Measurements from ENCODE around the gene MROH7.
"Not testable (repeated sequence)": the region's sequence is repeated elsewhere in the genome, so short reads cannot be mapped to it uniquely, and the experiment has no call there.

The MROH7 gene

DNA sequence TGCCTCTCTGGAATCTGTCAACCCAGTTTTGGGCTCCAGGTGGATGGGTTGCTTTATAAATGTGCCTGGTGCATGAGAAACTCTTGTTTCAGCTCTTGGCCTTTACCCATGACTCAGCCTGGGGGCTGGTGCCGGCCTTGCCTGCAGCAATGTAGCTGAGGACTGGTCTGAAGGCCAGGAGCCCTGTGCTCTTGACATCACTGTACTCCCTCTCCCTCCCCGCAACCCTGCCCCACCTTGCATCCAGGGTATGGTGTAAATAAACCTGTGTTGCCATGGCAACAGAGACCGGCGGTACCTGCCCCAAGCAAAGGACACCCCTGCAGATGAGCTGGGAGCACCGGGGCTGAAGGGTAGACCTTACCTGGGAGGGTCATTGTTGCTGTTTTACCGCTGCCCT lies 31.5 kb upstream of the MROH7 start:
- DNase-seq (ENCODE audit: low read depth), result no peak

GRCh38 chr1:54610601-54611580 lies 30.7 kb upstream of the MROH7 start:
- DNase-seq (ENCODE audit: low read depth), result no peak

DNA sequence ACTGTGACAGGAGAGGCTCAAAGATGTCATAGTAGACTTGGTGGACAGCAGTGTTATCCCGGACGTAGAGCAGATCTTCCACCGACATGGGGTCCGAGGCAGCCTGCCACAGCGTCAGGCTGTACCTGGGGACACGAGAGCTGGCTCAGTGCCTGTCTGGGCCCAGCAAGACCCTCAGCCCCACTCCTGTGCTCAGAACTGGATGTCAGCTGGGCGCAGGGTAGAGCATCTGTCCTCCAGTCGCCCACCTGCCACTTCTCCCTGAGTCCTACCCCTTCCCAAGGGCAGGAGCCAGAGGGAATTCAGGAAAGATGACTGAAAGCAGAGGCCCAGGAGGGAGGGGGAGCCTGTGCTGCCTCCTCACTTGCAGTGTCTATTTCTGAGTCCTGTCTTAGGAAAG lies 30.0 kb upstream of the MROH7 start:
- DNase-seq (ENCODE audit: low read depth), result no peak

DNA sequence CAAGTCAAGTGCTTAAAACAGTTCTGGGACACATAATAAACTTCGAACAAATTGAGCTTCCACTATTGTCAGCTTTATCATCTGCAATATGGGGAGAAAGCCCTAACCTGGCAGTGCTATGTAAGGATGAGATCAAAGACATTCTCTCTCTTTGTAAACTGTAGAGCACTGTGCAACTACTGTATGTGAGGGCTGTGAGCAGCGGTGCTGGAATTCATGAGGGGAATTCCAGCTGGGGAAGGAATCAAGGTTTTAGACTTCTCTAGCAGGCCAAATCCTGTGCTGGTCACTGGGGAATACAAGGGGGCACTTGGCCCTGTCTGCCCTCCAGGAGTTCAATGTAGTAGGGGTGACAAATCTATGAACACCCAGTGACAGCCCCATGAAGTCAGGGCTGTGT lies 27.6 kb upstream of the MROH7 start:
- DNase-seq (ENCODE audit: low read depth), result no peak

DNA sequence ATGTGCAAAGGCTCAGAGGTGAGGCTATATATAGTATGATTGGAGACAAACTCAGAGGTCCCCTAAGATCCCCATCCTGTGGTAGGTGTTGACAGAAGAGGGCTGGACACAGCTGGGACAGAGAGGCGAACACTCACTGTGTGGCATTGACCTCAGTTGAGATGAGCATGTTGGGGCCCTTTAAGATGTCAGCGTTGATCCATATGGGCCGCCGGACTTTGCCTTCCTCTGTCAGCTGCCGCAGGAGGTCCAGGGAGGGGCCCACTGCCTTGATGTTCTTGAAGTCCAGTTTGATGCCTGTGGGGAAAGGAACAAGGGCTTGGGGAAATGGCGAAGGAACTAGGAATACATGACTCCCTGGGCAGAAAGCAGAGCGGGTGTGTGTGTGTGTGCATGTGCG lies 27.0 kb upstream of the MROH7 start:
- no peak for DNase-seq (ENCODE audit: low read depth)

- no peak for DNase-seq (ENCODE audit: low read depth)
These were observed 25.9 kb upstream of the MROH7 start for GRCh38 chr1:54615531-54616279.

DNA sequence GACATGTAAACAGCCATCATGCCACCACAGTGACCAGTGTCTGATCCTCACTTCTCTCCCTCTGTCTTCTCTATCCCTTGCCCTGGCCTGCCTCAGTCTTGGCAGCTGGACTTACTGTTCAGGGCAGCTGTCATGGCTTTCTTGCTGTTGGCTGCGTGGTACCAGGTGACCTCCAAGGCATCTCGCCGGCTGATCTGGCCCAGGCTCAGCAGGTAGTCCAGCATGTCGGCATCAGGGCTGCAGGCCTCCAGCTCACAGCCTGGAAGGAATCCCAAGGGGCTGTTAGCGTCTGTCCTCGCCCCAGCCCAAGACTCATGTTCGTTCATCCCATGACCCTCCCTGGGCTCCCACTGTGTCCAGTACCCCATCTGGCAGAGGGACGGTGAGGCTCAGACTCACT lies 21.8 kb upstream of the MROH7 start:
- no peak for DNase-seq (ENCODE audit: low read depth)

GRCh38 chr1:54623216-54624007 lies 18.2 kb upstream of the MROH7 start, which contains the start of gene FAM151A:
Gene FAM151A, minus strand, starts transcription at chr1:54623525. Its CDS starts 130 bp downstream, at chr1:54623395.
- DNase-seq (ENCODE audit: low read depth), result no peak

DNA sequence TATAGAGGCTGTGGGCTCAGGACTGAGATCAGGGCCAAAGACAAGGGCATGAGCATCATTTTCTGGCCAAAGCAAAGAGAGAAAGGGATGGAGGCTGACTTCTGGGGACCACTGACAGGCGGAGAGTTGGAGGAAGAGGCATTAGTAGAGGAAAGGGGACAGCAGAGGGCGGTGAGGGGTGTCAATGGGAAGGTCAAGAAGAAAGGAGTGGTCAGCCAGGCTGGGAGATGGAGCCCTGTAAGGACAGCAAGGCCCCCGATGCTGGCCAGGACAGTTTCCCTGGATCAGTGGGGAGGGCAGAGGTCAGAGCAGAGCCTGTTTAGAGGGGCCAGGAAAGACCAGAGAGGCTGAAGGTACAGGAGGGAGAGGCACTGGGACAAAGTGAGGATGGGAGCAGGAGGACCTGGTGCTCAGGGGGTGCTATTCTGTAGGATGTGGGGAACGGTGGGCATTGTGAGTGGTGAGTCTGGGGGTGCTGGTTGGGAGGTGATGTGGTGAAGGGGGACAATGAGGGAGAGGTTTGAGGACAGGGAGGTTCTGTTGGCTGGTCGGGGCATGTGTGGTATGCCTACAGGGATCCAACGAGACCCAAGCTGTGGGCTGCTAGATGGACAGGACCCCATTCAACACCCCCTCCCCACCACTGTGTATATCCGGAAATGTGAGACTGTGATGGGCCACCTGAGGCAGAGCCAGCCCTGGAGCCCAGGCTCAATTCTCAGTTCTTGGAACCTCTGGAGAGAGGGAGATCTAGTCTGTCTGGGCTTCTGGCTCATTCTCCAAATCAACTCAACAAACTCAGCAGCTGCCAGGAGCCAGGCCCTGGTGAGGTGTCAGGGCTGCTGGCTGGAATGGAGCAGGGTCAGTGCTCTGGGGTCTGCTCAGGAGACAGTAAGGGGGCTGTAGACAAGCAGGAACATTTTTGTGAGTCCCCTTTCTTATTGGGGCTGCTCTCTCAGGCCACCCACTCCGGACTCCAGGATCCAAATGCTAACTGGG lies 16.8 kb upstream of the MROH7 start:
- DNase-seq (ENCODE audit: low read depth), result no peak

GRCh38 chr1:54627196-54627595 lies 14.4 kb upstream of the MROH7 start:
- no peak for DNase-seq (ENCODE audit: low read depth)

GRCh38 chr1:54635804-54636203 lies 5.8 kb upstream of the MROH7 start:
- not testable (repeated sequence) for DNase-seq (ENCODE audit: low read depth)

DNA sequence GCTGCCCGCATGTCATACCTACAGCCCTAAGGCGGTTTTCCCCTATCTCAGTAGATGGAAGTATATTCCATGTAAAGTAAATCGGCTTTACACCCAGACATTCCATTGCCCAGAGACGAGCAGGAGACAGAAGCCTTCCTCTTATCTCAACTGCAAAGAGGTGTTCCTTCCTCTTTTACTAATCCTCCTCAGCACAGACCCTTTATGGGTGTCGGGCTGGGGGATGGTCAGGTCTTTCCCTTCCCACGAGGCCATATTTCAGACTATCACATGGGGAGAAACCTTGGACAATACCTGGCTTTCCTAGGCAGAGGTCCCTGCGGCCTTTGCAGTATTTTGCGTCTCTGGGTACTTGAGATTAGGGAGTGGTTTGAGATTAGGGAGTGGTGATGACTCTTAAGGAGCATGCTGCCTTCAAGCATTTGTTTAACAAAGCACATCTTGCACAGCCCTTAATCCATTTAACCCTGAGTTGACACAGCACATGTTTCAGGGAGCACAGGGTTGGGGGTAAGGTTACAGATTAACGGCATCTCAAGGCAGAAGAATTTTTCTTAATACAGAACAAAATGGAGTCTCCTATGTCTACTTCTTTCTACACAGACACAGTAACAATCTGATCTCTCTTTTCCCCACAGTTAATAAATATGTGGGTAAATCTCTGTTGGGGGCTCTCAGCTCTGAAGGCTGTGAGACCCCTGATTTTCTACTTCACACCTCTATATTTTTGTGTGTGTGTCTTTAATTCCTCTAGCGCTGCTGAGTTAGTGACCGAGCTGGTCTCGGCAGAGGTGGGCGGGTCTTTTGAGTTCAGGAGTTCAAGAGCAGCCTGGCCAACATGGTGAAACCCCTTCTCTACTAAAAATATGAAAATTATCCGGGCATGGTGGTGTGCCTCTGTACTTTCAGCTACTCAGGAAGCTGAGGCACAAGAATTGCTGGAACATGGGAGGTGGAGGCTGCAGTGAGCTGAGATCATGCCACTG lies 4.8 kb upstream of the MROH7 start:
- DNase-seq (ENCODE audit: low read depth), result not testable (repeated sequence)

GRCh38 chr1:54640361-54640760 lies 1.2 kb upstream of the MROH7 start:
- no peak for DNase-seq (ENCODE audit: low read depth)

DNA sequence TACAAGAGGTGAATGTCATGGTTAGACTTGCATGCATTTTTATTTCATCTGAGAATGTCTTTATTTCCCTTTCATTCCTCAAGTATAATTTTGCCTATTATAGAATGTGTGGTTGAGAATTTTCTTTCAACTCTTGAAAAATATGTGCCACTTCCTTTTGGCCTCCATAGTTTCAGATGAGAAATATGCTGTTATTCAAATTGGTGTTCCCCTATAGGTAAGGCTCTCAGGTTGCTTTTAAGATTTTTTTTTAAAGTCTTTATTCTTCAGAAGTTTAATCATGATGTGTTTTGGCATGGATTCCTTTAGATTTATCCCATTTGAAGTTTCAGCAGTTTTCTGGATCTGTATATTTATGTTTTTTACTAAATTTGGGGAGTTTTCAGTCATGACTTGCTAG lies 2.1 kb downstream of the MROH7 start:
- no peak for DNase-seq (ENCODE audit: low read depth)

- DNase-seq (ENCODE audit: low read depth), result no peak
These were observed 4.5 kb downstream of the MROH7 start for GRCh38 chr1:54645806-54646676.

DNA sequence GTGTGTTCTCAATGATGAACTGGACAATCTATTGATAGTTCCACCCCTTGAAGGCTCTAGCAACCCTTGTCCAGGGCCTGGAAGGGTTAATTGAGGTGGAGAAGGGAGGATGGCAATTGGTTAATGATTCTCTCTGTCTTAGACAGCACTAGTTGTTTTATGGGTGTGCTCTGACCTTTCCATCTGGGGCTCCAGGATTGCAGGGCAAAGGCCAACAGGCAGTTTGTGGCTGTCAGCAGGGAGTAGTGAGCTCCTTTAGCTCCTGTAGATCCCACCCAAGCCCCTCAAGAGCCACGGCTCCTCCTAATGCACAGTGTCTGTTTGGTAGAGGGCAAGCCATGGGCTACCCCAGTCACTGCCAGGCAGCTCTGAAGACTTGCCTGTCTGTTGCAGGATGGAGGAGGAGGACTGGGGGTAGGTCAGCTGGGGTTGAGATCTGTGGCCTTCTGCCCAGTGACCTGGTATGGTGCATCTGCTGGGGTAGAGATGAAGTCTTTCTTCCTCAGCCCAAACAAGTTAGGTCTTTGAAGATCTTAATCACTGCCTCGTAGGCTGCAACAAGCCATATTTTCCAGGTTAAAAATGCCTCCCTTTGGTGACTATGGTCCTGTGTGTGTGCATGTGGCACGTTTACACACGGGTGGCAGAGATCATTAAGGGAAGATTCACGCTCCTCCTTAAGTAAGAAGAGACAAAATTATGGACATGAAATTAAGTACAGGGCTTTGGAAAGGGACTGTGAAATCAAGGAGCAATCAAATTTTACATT lies 7.7 kb downstream of the MROH7 start:
- DNase-seq (ENCODE audit: low read depth), result no peak

GRCh38 chr1:54649921-54650320 lies 8.3 kb downstream of the MROH7 start:
- no peak for DNase-seq (ENCODE audit: low read depth)

- no peak for DNase-seq (ENCODE audit: low read depth)
These were observed 8.8 kb downstream of the MROH7 start for GRCh38 chr1:54650417-54650816.

Measured in GM04504 (cell line).